GM18502 (cell line): Measurements from ENCODE around the gene LRRC47.

ENCODE experiments used
- ATAC-seq: cut with Tn5 transposase; IDR thresholded peaks from one replicate; pipeline ENCODE4 v1.9.1; 2021; ENCODE audit warnings: mild to moderate bottlenecking; ENCODE audit not compliant: unreplicated experiment, poor library complexity

LRRC47 gene

DNA sequence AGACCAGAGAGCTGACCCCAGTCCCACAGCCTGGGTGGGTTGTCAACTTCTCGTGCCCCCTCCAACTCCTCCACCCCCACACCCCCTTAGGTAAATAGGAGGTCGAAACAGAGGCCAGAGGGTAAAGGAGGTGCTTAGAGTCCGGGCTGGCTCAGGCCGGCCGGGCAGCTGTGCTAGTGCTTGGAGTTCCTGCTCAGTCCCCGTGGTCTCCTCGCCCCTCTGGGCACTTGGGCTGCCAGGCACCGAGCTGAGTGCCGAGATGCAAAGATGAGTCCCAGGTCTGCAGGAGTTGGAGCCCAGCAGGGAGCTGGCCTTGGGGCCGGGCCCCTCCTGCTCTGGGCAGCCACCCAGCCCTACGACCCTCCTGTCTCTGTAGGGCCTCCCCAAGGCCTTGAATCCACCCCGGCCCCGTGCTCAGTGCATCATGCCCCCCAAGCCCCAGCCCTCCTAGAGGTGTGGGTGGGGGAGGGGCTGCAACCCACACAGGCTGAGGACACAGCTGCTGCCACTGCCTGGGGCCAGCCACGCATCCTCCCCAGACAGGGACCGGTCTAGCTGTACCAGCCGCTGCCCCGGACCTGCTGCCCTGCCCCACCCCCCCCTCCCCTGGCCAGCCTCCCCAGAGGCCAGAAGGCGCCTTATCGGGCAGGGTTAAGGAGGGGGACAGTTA lies 21.9 kb downstream of the LRRC47 start:
- ATAC-seq = no peak

DNA sequence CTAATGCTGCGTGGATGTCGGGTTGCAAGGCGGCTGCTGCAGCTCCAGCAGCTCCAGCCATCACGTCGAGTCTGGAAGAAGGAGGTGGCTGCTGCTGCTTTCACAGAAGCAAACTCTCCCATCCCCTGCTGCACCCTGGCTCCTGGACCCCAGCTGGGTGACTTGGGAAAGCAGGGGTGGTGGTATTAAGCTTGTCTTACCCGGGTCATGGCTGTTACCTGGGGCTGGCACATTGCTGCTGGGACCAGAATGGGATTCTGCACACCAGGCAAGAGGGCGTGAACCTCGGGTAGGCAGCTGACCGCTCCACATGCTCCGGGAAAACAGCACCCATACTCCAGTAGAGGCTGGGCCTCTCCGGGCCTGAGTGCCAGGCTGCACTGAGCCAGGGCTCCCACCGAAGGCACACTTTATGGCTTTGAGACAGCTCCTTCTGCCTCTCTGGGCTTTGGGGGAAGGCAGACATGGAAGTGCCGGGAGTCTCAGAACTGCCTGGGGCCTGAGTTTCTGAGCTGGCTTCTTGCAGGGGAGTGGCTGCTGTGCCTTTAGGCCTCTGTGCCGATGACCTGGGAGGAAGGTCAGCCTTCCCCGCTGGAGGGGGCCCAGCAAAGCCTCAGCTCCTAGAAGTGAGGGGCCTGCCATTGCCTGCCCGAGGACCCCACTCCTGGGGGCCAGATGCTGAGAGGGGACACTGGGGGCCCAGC lies 22.6 kb downstream of the LRRC47 start:
- no peak for ATAC-seq

DNA sequence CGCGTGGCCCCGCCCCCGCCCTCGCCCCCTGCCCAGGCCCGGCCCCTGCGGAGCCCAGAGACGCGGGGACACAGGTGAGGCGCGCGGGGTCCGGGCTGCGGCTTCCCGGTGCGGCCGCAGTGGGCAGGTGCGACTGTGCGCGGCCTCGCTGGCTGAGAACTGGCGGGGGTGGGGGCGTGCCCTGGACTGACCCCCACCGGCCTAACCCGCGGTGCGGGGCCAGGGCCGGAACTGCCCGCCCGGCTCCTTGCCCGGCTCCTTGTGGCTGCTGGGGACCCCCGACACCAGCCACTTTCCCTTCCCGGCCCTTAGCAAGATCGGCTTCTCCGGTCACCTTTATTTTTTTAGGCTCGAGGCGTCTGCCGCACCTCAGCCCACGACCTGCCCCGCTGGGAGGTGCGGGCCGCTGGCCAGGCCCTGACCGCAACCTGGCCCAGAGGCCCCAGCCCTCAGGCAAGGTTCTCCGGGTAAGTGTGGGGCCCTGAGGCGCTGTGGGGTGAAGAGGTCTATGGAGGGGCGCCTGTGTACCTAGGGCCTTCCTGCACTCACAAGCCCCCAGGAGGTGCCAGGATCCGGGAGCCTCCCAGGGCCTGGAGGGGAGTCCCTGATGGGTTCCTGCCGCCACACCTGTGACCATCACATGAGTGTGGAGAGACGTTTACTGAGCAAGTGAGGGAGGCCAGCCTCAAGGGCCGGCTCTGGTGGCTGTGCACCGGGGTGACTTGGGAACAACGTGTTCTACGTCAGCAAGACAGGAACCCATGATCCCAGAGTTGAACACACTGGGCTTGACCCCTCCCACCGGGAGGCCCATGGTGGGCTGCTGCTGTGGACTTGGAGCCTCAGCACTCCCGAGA lies 23.4 kb downstream of the LRRC47 start, which contains the start of gene SMIM1:
TSS of gene SMIM1 (plus strand) at position 35 of the 857 bp plus-strand sequence. CDS start 2,625 bp downstream, outside the sequence.
- no peak for ATAC-seq

DNA sequence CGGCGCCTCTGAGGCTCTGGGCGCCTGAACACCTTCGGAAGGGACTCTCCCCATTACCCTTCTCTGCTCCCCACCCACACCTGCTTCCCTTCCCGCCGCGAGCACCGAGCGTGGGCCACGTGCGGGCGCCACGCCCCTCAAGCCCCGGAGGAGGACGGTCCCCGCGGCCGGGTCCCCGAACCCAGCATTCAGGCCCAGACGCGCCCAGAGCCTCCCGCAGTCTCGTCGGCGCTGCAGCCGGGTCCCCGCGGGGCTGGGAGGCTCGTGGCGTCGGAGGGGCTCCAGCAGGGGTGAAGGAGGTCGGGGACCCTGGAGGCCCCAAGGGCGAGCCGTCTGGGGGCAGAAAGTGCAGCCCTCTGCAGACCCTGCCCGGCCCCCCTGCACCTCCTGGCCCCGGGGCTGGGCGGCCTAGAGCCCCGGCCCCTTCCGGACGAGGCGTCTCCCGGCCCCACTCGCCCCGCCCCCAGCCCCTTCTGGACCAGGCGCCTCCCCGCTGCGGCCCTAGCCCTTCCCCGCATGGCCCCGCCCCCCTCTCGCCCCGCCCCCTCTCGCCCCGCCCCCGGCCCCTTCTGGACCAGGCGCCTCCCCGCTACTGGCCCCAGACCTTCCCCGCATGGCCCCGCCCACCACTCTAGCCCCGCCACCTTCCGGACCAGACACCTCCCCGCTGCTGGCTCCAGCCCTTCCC lies 24.1 kb downstream of the LRRC47 start:
- ATAC-seq = peak; percentile 61

DNA sequence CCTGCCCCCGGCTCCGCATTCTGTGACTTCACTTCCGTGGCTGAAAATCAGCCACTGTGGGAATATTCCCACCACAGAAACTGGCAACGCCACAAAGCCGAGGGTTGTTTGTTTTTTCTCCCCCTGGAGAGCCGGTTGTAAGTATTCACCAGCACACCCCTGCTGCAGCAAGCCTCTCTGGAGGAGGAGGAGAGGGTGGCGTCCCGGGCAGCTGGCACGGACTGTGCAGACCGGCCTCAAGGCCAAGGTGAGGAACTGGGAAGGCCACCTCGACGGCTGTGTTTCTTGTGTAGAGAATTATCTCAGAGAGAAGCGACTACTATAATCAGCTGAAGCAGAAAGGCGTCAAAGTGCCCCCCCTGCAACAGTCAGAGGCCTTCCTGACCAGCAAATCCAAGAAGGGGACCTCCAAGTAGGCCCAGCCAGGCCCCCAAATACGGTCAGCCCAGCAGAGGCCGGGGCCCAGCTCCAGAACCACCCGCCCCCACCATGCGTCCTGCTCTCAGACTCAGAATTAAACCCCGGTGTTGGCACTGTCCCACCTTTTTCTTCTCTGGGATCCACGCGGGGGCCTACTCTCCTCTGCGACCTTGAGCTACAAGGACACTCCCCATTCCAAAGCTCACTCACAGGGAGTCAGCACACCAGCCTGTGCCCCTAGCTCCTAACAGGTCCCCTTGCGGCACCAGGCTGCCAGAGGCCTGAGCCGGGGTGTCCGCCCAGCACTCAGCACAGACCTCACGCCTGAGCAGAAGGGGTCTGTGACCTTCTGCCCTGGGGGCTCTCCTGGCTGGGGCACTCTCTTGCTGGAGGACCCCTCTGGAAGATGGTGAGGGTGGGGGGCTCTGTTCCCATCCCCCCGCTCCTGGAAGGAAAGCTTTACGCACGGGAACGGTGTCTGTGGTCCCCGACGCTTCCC lies 24.9 kb downstream of the LRRC47 start:
- no peak for ATAC-seq

DNA sequence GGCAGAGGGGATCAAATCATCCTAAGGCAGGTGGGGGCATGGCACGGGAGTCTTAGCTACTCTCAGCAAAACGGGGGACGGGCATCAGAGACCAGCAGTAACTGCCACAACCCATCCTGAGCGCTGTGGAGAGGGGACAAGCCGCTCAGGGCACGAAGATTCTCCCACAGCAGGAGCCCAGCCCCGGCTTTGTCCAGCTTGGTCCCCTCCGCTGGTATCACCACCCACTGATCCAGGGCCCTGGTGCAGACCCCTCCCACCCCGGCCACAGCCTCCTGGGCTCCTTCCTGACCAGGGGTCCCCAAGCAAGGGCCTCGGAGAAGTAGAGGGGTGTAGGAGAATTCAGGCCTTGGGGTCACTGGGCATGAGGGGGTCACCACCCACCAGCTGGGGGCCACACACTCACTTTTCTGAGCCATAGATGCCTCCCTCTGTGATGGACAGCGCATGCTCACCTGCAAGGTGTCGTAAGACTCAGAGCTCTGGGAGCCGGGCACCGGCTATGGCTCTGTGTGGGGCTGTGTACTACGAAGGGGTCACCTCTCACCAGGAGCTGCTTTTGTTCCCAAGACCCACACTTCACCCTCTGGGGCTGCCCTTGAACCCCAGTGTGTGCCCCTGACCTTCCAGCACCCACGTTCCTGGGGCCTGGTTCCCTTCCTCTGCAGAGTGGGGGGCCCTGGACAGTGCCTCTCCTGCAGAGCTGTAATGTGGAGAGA lies 26.1 kb downstream of the LRRC47 start:
- no peak for ATAC-seq

DNA sequence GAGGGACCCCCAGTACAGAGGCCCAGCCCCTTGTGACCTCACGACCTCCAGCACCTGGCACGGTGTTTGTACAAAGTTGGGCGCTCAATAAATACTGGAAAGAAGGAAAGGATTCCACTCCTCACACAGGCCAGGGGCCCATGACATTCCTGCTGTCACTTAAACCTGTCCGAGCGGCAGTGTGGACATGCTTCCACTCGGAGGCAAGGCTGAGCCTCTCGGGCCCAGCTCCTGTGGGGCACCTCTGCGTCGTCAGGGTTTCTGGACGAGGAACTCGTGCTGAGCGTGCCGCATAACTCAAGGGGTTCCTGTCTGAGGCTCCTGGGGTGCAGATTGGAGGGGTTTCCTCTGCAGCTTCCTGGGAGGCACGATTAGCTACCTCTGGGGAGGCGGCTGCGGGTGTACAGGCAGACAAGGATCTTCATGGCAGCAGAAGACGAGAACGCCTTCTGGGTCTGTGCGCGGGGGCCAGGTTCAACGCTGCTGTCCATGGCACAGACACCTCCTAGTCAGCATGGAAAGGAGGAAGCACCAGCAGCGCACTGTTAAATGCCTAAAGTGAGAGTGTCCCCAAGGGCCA lies 27.4 kb downstream of the LRRC47 start:
- ATAC-seq = no peak

DNA sequence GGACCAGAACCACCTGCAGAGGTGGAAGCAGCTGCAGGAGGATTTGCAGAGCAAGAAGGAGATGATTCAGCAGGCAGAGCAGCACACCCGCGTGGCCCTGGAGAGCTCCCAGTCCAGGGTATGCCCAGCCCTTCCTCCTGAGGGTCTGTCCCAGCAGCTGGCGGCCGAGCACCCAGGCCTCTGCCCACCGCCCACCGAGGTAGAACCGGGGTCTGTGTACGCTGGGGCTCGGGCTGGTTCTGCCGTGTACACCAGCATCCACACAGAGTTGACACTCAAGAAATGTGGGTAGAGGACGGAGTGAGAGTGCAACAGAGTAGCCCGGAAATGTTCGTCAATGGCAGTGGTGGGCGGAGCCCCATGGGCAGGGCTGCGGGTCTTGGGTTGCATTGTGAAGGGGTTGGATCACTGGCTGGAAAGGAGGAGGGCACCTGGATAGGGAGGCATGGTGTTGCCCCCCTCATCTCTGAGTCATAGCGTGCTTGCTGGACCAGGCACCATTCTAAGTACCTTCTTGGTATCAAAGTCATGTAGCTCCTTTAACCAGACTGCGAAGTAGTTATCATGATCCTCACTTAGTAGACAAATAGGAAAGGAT lies 28.9 kb downstream of the LRRC47 start:
- no peak for ATAC-seq

DNA sequence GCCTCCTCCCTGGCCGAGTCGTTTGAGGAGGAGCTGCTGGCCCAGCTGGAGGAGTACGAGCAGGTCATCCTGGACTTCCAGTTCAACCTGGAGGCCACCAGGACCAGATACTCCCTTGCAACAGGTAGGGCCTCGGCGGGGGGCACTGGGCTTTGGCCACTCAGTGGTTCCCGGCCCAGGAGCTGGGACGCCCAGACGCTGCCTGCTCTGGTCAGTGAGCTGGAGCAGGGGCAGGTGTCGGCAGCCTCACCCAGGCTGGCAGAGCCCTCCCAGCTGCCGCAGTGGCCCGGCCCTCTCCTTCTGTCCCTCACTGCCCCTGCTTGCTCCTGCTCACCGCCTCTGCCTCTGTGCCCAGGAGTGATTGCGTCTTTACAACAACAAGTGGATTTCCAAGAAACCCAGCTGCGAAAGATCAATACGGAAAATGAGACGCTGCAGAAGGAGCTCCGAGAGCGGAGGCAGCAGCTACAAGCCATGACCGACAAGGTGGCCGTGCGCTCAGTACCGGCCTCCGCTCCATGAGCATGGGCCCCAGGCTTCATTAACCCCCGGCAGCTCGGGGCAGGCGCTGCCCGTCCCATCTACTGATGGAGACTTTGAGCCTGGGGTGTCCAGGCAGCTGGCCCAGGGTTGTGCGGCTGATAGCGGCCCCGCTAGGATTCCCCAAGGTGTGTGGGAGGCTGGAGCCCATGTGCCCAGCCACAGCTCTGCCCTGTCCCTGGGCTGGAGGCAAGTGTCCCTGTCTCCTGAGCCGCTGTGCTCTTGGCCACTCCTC lies 32.8 kb downstream of the LRRC47 start:
- ATAC-seq = no peak

DNA sequence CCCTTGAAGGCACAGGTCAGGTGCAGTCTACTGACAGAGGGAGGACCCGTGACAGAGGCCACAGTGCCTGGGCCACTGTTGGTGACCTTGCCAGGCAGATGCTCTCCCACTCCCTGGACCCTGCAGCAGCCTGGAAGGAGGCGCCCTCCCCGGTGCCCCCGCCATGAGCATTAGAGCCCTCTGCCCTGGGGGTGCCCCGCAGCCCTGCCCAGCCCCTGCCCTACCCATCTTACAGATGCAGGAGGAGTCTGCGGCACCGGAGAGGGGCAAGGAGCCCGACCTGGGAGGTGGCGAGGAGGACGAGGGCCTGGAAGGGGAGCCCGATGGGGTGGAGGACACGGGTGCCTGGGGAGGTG lies 33.4 kb downstream of the LRRC47 start:
- no peak for ATAC-seq

DNA sequence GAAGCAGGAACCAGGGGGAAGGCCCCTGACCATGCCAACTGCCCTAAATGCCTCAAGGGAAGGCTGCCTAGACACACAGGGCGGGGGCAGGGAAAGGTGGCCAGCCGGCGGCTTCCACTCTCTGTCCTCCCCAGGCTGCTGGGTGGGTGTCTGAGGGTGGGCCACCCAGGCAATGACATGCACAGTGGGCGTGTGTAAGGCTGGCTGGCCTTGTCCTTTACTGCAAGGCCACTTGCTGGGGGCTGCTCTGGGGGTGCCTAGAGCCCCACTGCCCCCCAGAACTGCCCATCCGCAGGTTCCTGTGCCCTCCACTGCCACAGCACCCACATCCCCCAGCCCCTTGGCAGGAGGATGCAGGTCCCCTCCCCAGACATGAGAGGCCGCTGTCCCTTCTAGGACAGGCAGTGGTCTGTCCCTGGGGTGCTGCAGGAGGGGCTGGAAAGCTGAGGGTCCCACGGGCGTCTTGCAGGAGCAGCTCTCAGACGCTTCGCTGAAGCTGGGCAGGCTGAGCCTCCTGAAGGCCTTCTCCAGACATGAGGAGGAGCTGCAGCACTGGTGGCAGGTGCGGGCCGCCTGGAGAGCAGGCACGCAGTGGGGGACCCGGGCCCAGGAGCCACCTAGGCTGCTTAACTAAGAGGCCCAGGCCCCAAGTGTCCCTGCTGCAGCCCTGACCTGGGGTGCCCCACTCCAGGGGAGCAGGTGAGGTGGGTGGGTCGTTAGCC lies 34.0 kb downstream of the LRRC47 start:
- no peak for ATAC-seq

DNA sequence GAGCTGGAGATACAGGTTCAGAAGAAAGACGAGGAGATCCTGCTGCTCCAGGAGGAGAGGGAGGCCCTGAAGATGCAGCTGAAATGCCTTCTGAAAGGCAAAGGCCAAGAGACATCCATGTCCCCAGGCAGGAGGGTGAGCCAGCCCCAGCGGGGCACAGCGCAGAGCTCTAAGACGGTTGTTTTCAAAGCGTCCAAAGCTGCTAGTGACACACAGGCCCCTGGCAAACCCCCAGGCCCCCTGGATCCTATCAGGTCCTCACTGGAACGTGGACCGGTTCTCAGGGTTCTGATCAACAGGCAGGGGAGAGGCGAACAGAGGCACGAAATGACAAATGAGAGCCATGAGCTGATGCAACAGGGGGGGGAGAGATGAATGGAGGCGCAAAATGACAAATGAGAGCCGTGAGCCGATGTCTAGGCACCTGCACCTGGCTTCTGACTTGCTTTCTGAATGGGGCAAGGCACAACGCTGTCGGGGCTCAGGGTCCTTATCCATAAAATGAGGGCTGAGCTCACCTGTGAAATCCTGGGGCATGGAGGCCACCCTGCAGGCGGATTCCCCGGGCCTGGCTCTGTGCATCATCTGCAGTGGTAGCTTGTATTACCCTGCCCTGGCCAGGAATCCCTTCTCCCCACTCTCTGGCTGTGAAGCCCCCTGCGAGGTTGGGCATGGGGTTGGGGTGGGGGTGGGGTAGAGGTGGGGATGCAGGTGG lies 34.8 kb downstream of the LRRC47 start:
- no peak for ATAC-seq

DNA sequence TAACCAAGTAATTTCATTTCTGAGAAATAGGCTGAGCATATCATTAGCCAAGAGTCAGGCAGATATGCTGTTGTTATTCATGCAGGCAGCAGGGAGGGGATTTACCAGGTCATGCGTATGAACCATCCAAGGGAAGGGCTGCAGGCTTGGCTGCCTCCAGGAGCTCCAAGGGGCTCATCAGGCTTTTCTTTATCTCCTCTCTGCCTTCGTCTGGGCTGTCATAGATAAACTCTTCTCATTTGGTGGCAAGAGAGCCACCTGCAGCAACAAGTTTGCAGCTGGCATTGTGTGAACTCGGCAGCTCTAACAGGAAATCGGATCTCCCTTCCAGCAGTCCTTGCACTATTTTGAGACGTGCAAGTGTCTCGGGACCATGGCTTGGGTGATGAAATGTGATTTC lies 36.5 kb downstream of the LRRC47 start:
- no peak for ATAC-seq

DNA sequence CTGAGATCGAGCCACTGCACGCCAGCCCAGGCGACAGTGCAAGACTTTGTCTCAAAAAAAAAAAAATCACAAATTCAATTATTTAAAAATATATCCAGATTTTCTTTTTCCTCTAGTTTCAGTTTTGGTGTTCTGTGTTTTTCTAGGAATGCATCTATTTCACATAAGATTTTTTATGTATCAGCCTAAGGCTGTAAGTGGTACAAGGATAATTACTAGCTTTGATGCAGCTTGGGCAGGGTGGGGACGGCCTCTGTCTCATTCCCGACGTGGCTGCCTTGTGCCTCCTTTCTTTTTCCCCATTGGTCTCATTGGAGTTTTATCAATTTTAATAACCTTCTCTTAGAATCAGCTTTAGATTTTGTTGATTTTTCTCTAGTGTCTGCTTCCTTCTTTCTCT lies 37.1 kb downstream of the LRRC47 start:
- no peak for ATAC-seq

DNA sequence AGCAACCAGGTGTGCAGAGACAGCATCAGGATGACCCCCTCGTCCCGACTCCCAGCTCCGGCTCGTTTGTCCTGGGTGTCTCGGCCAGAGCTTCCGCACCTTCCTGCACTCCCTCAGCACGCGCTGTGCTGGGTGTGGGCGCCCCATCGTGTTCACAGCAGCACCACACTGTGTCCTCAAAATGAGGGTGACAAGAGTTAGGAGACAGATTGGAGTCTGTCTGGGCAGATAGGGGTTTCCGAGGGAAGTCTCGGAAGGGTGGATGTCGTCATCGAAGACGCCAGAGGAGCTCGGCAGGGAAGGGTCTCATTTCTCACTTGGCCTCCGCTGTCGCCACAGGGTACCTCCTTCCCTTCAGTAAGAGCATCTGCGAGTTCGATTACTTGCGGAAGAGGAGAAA lies 39.9 kb downstream of the LRRC47 start:
- no peak for ATAC-seq
